ENCODE measurements around the gene TCP11L2. TPM values are rescaled to one million over a fixed set of nuclear protein-coding genes. Genes with fewer than 3 reads are reported as not detected.

TCP11L2 gene
- total and polyA plus RNA-seq, 4 donors = 2.5 to 98.1 (median 5.9) TPM

DNA sequence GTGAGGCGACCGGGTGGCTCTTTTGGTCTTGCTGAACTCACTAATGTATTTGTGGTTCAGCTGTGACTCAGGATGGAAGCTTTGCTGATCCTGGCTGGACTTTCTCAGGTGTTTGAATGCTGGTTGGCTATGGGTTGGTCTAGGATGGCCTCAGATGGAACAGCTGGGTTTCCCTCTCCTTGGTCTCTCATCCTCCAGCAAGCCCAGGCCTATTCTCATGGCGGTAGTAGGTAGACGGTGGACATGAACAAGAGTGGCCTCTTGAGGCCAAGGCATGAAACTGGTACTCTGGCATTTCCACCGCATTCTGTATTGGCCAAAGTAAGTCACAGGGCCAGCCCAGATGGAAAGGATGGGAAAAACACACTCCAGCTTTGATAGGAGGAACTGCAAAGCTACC is 43.2 kb downstream of the TCP11L2 start:
- Histone ChIP-seq H3K9ac (ENCODE audit: low read depth in 1 of 2, low read length in 2 of 2) (no peak overlapping the region), H3K4me3 (ENCODE audit: low read depth in 1 of 3, low read length in 3 of 3) (no peak overlapping the region), H3K27me3 (ENCODE audit: control insufficient read depth in 4 of 4, insufficient read depth in 4 of 4, low read length in 3 of 4) (no peaks in the 10 kb centered on the region), H3K9me3 (ENCODE audit: control insufficient read depth in 4 of 4, low read length in 3 of 4) (no peaks in the 10 kb centered on the region), H3K27ac (ENCODE audit: low read depth in 1 of 2, low read length in 2 of 2) (no peak overlapping the region), H3K4me1 (ENCODE audit: control insufficient read depth in 4 of 4, insufficient read depth in 4 of 4, low read length in 3 of 4) (peaks cover 2 to 14% (median 10%) of the 10 kb centered on the region in 4 donors), H3K36me3 (ENCODE audit: control insufficient read depth in 4 of 4, insufficient read depth in 3 of 4, low read depth in 1 of 4, low read length in 3 of 4) (no peaks in the 10 kb centered on the region)
- no peak for DNase-seq (ENCODE audit: low spot score)
- WGBS = 60% methylated on average over 5 of the region's 5 CpGs
- TF ChIP-seq RAD21 (IDR thresholded peaks at IDR 0.05) (peak; percentile 82 to 87), FOXA2 (IDR thresholded peaks at IDR 0.05) (no peak), NR2F2 (IDR thresholded peaks at IDR 0.05) (no peak), FOXA1 (IDR thresholded peaks at IDR 0.05) (no peak), HNF4G (IDR thresholded peaks at IDR 0.05) (no peak)
- TF ChIP-seq, protein P1, sequence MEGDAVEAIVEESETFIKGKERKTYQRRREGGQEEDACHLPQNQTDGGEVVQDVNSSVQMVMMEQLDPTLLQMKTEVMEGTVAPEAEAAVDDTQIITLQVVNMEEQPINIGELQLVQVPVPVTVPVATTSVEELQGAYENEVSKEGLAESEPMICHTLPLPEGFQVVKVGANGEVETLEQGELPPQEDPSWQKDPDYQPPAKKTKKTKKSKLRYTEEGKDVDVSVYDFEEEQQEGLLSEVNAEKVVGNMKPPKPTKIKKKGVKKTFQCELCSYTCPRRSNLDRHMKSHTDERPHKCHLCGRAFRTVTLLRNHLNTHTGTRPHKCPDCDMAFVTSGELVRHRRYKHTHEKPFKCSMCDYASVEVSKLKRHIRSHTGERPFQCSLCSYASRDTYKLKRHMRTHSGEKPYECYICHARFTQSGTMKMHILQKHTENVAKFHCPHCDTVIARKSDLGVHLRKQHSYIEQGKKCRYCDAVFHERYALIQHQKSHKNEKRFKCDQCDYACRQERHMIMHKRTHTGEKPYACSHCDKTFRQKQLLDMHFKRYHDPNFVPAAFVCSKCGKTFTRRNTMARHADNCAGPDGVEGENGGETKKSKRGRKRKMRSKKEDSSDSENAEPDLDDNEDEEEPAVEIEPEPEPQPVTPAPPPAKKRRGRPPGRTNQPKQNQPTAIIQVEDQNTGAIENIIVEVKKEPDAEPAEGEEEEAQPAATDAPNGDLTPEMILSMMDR (IDR thresholded peaks at IDR 0.05; ENCODE audit: low read depth, low read length, missing input control) = peak; percentile 53

DNA sequence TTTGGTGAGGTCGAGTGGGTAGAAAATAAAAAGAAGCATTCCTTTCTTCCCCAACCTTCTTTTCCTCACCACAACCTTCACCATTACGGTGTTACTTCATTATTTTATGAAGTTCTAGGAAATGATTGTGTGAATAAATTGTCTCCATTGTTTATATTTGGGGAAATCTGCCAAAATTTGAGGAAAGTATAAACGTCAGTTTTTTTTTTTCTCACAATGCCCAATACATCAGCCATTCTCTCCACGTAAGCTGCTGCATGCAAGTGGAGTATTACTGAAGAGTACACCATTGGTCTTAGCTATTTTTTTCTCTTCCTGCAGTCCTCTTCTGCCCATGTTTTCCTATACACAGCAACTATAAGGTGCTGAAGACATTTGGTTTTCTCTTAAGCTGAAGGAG is 45.9 kb downstream of the TCP11L2 start:
- Histone ChIP-seq H3K4me3 (ENCODE audit: low read depth in 1 of 3, low read length in 3 of 3) (no peak overlapping the region), H3K27ac (ENCODE audit: low read depth in 1 of 2, low read length in 2 of 2) (no peak overlapping the region), H3K36me3 (ENCODE audit: control insufficient read depth in 4 of 4, insufficient read depth in 3 of 4, low read depth in 1 of 4, low read length in 3 of 4) (no peaks in the 10 kb centered on the region), H3K27me3 (ENCODE audit: control insufficient read depth in 4 of 4, insufficient read depth in 4 of 4, low read length in 3 of 4) (no peaks in the 10 kb centered on the region), H3K4me1 (ENCODE audit: control insufficient read depth in 4 of 4, insufficient read depth in 4 of 4, low read length in 3 of 4) (peaks cover 0 to 1% (median under 1%) of the 10 kb centered on the region in 4 donors), H3K9me3 (ENCODE audit: control insufficient read depth in 4 of 4, low read length in 3 of 4) (no peaks in the 10 kb centered on the region), H3K9ac (ENCODE audit: low read depth in 1 of 2, low read length in 2 of 2) (no peak overlapping the region)
- 63% methylated on average over 4 of the region's 4 CpGs for WGBS
- DNase-seq (ENCODE audit: low spot score) = no peak
- TF ChIP-seq HNF4A (conservative IDR thresholded peaks at IDR 0.05) (no peak), NR2F2 (IDR thresholded peaks at IDR 0.05) (no peak), SP1 (IDR thresholded peaks at IDR 0.05) (no peak), JUND (IDR thresholded peaks at IDR 0.05) (no peak), YY1 (IDR thresholded peaks at IDR 0.05) (no peak), GABPA (IDR thresholded peaks at IDR 0.05 in 1 of 2, conservative IDR thresholded peaks at IDR 0.05 in 1 of 2) (no peak)
- TF ChIP-seq, protein P2, sequence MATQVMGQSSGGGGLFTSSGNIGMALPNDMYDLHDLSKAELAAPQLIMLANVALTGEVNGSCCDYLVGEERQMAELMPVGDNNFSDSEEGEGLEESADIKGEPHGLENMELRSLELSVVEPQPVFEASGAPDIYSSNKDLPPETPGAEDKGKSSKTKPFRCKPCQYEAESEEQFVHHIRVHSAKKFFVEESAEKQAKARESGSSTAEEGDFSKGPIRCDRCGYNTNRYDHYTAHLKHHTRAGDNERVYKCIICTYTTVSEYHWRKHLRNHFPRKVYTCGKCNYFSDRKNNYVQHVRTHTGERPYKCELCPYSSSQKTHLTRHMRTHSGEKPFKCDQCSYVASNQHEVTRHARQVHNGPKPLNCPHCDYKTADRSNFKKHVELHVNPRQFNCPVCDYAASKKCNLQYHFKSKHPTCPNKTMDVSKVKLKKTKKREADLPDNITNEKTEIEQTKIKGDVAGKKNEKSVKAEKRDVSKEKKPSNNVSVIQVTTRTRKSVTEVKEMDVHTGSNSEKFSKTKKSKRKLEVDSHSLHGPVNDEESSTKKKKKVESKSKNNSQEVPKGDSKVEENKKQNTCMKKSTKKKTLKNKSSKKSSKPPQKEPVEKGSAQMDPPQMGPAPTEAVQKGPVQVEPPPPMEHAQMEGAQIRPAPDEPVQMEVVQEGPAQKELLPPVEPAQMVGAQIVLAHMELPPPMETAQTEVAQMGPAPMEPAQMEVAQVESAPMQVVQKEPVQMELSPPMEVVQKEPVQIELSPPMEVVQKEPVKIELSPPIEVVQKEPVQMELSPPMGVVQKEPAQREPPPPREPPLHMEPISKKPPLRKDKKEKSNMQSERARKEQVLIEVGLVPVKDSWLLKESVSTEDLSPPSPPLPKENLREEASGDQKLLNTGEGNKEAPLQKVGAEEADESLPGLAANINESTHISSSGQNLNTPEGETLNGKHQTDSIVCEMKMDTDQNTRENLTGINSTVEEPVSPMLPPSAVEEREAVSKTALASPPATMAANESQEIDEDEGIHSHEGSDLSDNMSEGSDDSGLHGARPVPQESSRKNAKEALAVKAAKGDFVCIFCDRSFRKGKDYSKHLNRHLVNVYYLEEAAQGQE (IDR thresholded peaks at IDR 0.05) = no peak
- TF ChIP-seq, protein P3, sequence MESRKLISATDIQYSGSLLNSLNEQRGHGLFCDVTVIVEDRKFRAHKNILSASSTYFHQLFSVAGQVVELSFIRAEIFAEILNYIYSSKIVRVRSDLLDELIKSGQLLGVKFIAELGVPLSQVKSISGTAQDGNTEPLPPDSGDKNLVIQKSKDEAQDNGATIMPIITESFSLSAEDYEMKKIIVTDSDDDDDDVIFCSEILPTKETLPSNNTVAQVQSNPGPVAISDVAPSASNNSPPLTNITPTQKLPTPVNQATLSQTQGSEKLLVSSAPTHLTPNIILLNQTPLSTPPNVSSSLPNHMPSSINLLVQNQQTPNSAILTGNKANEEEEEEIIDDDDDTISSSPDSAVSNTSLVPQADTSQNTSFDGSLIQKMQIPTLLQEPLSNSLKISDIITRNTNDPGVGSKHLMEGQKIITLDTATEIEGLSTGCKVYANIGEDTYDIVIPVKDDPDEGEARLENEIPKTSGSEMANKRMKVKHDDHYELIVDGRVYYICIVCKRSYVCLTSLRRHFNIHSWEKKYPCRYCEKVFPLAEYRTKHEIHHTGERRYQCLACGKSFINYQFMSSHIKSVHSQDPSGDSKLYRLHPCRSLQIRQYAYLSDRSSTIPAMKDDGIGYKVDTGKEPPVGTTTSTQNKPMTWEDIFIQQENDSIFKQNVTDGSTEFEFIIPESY (IDR thresholded peaks at IDR 0.05) = no peak
- TF ChIP-seq, protein P1 (IDR thresholded peaks at IDR 0.05; ENCODE audit: low read depth, low read length, missing input control) = no peak
- TF ChIP-seq, protein P4, sequence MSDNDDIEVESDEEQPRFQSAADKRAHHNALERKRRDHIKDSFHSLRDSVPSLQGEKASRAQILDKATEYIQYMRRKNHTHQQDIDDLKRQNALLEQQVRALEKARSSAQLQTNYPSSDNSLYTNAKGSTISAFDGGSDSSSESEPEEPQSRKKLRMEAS (IDR thresholded peaks at IDR 0.05) = no peak
- TF ChIP-seq, protein P5, sequence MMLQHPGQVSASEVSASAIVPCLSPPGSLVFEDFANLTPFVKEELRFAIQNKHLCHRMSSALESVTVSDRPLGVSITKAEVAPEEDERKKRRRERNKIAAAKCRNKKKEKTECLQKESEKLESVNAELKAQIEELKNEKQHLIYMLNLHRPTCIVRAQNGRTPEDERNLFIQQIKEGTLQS (IDR thresholded peaks at IDR 0.05) = no peak

Data from liver (tissue), 9 donors.